ENCODE results near the gene LINGO3.
A peak's percentile ranks its signal among the peaks of the same experiment; 100 is the strongest.

Gene LINGO3, protein sequence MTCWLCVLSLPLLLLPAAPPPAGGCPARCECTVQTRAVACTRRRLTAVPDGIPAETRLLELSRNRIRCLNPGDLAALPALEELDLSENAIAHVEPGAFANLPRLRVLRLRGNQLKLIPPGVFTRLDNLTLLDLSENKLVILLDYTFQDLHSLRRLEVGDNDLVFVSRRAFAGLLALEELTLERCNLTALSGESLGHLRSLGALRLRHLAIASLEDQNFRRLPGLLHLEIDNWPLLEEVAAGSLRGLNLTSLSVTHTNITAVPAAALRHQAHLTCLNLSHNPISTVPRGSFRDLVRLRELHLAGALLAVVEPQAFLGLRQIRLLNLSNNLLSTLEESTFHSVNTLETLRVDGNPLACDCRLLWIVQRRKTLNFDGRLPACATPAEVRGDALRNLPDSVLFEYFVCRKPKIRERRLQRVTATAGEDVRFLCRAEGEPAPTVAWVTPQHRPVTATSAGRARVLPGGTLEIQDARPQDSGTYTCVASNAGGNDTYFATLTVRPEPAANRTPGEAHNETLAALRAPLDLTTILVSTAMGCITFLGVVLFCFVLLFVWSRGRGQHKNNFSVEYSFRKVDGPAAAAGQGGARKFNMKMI

DNA sequence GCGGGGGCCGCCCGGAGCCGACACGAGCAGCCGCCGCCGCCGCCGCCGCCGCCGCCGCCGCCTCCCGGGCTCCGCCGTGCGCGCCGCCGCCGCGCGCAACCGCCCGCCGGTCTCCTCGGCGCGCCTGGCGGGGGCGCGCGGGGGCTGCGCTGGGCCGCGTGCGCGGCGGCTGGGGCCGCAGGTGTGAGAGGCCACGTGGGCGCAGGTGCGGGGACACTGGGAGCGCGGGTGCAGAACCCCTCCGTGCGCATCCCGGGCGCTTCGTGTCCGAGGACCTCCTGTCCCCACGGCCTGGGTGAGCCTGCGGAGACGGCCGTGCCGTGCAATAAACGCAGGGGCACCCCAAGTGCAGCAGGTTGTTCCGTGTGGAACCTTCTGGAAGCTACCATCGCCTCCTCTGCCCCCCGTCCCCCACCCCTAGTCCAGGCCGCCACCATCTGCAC, at the start of gene LINGO3:
Gene LINGO3 (minus strand): TSS at position 41 of the 443 bp plus-strand sequence. CDS start 16,378 bp downstream, outside the sequence.
- TF ChIP-seq, protein P1, sequence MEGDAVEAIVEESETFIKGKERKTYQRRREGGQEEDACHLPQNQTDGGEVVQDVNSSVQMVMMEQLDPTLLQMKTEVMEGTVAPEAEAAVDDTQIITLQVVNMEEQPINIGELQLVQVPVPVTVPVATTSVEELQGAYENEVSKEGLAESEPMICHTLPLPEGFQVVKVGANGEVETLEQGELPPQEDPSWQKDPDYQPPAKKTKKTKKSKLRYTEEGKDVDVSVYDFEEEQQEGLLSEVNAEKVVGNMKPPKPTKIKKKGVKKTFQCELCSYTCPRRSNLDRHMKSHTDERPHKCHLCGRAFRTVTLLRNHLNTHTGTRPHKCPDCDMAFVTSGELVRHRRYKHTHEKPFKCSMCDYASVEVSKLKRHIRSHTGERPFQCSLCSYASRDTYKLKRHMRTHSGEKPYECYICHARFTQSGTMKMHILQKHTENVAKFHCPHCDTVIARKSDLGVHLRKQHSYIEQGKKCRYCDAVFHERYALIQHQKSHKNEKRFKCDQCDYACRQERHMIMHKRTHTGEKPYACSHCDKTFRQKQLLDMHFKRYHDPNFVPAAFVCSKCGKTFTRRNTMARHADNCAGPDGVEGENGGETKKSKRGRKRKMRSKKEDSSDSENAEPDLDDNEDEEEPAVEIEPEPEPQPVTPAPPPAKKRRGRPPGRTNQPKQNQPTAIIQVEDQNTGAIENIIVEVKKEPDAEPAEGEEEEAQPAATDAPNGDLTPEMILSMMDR (IDR thresholded peaks at IDR 0.05; ENCODE audit: low read depth, low read length, missing control alignments) = no peak
- Histone ChIP-seq H3K27ac (no peak within 1 kb of the TSS), H3K27me3 (replicated peaks) (peaks cover 22% of the 10 kb centered on the region), H3K4me3 (ENCODE audit: low read depth, low read length) (no peak within 1 kb of the TSS), H3K36me3 (replicated peaks) (no peaks in the 10 kb centered on the region)
- in situ Hi-C loops (cut with HindIII; ENCODE audit: low pct_ligation_motif_present, low sequenced_read_pairs) = no loop called here
- DNase-seq = no peak

DNA sequence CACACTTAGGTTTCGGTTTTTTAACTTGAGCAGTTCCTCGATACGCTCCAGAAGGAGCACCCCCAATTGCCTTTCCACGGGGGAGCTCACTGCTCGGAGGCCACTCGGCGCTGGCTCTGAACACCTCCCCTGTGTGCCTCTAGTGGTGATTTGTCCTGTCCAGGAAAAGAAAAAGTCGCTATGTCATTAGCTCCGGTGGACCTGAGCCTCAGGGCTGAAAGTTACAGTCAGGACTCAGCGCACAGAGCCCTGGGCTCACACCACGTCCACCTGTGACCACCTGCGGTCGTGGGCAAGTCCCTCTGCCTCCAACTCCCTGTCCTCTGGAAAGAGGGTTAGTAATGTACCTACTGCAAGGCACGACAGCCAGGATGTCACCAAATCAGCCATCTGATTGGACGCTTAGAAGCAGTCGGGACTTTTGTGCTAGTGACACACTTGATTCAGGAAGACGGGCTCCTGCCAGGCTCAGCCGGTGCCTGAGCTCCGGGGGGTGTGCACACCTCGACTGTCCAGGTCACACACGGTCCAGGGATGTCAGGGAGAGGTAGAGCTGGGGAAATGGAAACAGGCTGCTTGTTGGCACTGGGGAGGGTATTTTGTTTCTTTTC, 48.2 kb upstream of the LINGO3 start:
- Histone ChIP-seq H3K27ac (no peak overlapping the region), H3K4me3 (ENCODE audit: low read depth, low read length) (no peak overlapping the region), H3K36me3 (replicated peaks) (no peaks in the 10 kb centered on the region), H3K27me3 (replicated peaks) (peaks cover 18% of the 10 kb centered on the region)
- in situ Hi-C loops (cut with HindIII; ENCODE audit: low pct_ligation_motif_present, low sequenced_read_pairs) = no loop called here
- TF ChIP-seq, protein P1 (IDR thresholded peaks at IDR 0.05; ENCODE audit: low read depth, low read length, missing control alignments) = no peak
- DNase-seq = no peak

DNA sequence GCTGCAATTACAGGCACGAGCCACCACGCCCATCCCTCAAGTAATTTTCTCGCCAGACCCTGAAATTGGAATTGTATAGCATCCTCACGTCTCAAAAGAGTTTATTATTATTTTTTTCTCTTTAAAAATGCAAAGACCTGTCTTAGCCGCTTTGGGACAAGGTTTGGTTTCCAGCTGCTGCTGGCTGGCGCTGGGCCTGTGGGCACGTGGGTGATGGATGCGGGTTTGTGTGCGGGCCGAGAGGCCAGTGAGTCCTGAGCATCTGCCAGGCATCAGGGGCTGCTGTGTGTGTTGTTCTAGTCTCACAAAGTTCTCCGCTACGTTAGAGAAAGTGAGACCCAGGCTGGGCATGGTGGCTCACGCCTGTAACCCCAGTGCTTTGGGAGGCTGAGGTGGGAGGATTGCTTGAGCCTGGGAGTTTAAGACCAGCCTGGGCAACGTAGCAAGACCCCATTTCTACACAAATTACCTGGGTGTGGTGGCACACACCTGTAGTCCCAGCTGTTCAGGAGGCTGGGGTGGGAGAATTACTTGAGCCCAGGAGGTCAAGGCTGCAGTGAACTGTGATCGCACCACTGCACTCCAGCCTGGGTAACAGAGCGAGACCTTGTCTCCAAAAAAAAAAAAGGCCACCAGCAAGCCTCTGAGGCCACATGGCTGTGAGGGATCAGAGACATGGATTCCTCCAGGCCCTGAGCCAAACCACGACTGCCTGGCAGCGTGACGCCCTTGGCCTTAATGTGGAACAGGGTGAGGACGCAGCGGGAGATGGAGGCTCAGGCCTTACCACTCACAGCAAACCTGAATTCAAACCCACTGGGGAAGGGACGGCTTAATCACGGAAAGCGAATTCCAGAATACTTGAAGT, 47.4 kb upstream of the LINGO3 start:
- Histone ChIP-seq H3K27ac (no peak overlapping the region), H3K4me3 (ENCODE audit: low read depth, low read length) (no peak overlapping the region), H3K27me3 (replicated peaks) (peaks cover 13% of the 10 kb centered on the region), H3K36me3 (replicated peaks) (no peaks in the 10 kb centered on the region)
- TF ChIP-seq, protein P1 (IDR thresholded peaks at IDR 0.05; ENCODE audit: low read depth, low read length, missing control alignments) = no peak
- in situ Hi-C loops (cut with HindIII; ENCODE audit: low pct_ligation_motif_present, low sequenced_read_pairs) = no loop called here
- DNase-seq = no peak

DNA sequence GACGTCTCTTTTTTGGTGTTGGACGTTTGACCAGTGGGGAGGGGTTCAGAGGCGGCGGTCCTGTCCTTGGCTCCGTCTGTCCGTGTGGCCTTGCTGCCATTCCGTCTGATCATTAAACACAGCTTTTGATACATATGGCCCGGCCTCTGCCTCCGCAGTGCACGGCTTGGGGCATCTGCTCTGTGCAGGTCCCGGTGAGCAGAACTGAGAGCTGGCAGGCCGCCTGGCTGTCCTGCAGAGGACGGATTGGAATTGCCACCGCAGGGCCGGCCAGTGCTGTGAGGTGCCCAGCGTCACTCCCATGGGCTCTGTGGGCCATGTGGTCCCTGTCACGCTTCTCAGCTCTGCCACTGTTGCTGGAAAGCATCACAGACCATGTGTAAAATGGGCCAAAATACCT, 46.7 kb upstream of the LINGO3 start:
- Histone ChIP-seq H3K4me3 (ENCODE audit: low read depth, low read length) (no peak overlapping the region), H3K27ac (no peak overlapping the region), H3K27me3 (replicated peaks) (peaks cover 8% of the 10 kb centered on the region), H3K36me3 (replicated peaks) (no peaks in the 10 kb centered on the region)
- DNase-seq = no peak
- TF ChIP-seq, protein P1 (IDR thresholded peaks at IDR 0.05; ENCODE audit: low read depth, low read length, missing control alignments) = no peak
- in situ Hi-C loops (cut with HindIII; ENCODE audit: low pct_ligation_motif_present, low sequenced_read_pairs) = no loop called here

DNA sequence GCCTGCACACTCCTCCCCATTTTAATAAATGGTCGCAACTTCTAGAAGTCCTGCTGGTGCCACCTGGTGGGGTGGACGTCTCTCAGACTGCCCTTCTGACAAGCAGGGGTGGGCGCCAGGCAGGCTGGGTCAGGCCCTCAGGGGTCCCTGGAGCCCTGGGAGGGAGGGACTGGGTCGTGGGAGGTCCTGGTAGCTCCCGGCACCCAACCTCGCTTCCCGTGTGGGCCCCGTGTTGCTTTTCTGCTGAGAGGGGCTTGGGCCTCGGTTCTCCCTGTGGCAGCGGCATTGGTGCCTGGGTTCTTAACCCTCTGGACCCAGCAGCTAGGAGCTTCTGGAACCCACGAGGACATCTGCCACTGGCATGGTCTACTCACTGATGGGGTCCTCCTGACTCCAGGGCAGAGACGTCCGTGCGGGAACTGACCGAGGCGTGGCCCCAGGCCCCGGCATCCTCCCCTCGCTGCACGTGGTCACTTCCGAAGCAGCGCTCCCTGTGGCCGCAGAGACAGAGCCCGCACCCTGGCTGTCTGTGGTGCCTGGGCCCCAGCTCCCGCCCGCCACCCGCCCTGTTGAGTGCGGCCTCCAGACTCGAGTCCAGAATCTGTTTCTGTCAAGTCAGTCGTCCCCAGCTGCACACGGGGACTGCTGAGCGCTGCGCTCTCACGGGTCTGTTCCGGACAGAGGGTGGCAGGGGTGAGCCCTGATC, 46.1 kb upstream of the LINGO3 start:
- no peak for DNase-seq
- in situ Hi-C loops (cut with HindIII; ENCODE audit: low pct_ligation_motif_present, low sequenced_read_pairs) = no loop called here
- no peaks in the 10 kb centered on the region for H3K36me3 ChIP-seq (replicated peaks)
- H3K27me3 ChIP-seq (replicated peaks) = peaks cover 3% of the 10 kb centered on the region
- H3K4me3 ChIP-seq (ENCODE audit: low read depth, low read length) = no peak overlapping the region
- H3K27ac ChIP-seq = no peak overlapping the region
- TF ChIP-seq, protein P1 (IDR thresholded peaks at IDR 0.05; ENCODE audit: low read depth, low read length, missing control alignments) = peak; percentile 4
